Endothelial cell of umbilical vein (primary cell): ENCODE data around the gene PRKAG2. TPM values are rescaled to one million over a fixed set of nuclear protein-coding genes. Genes with fewer than 3 reads are reported as not detected.

ENCODE experiments used
- BruUV-seq: library from RNA; stranded (reverse); fragments of 400-500 nt; replicated peaks from 2 replicates; lab custom pipeline; 2021; lab: Mats Ljungman, UMichigan
- CTCF ChIA-PET: fragments of 300-600, 350-600 bp; sonication (Branson Sonifier 250); formaldehyde crosslinking; loops from one replicate; lab custom pipeline; 2021; ENCODE audit warnings: antibody characterized with exemption, inconsistent platforms; lab: Charles Lee
- POLR2A ChIA-PET: fragments of 300-600, 350-600 bp; sonication (Branson Sonifier 250); formaldehyde crosslinking; loops from one replicate; lab custom pipeline; 2021; ENCODE audit warnings: antibody characterized with exemption, inconsistent platforms; lab: Charles Lee
- DNase-seq: peaks from one replicate; pipeline ENCODE4 v3.0.0-alpha.2; 2011; ENCODE audit warnings: low read depth, low spot score
- FAIRE-seq: peaks from 2 replicates; lab custom pipeline; 2011; peaks lifted over from hg19 to GRCh38; lab: Jason Lieb, UNC
- H2AFZ ChIP-seq: 2 replicates; pipeline ENCODE4 v1.6.0; 2012; ENCODE audit warnings: low read depth, low read length, control low read depth, inconsistent platforms
- H3K27ac ChIP-seq: 2 replicates; pipeline ENCODE4 v1.5.1; 2011; ENCODE audit warnings: low read depth, mild to moderate bottlenecking, control low read depth, low read length, moderate library complexity; ENCODE audit not compliant: insufficient read depth
- H3K27me3 ChIP-seq, 2 experiments: 2 replicates each; pipeline versions ENCODE4 v1.6.0 to v1.6.1; 2011; ENCODE audit warnings: low read length in 2 of 2, mixed read lengths in 1 of 2; ENCODE audit not compliant: control insufficient read depth in 2 of 2, insufficient read depth in 2 of 2
- H3K36me3 ChIP-seq, 2 experiments: 2 replicates in 1 of 2; 3 replicates in 1 of 2; pipeline ENCODE4 v1.5.1; 2011; ENCODE audit warnings: low read length in 2 of 2, mild to moderate bottlenecking in 1 of 2, moderate library complexity in 1 of 2; ENCODE audit not compliant: control insufficient read depth in 2 of 2, insufficient read depth in 2 of 2; ENCODE audit errors: extremely low read depth in 1 of 2
- H3K4me1 ChIP-seq: 3 replicates; pipeline ENCODE4 v1.5.1; 2011; ENCODE audit warnings: mild to moderate bottlenecking, low read length; ENCODE audit not compliant: control insufficient read depth, insufficient read depth; ENCODE audit errors: extremely low read depth
- H3K4me2 ChIP-seq: 2 replicates; pipeline ENCODE4 v1.6.1; 2011; ENCODE audit warnings: low read length, control low read depth, mixed read lengths; ENCODE audit not compliant: insufficient read depth
- H3K4me3 ChIP-seq, 3 experiments: fragments of 200-600 bp in 1 of 3; sonication (generic), shearing (Covaris generic) in 1 of 3; replicated peaks in 1 of 3; 2 replicates each; pipeline ENCODE4 v1.5.1; 2011 to 2016; ENCODE audit warnings: control low read depth in 3 of 3, low read length in 3 of 3, mild to moderate bottlenecking in 2 of 3, inconsistent platforms in 1 of 3, low read depth in 1 of 3, moderate library complexity in 1 of 3; ENCODE audit not compliant: insufficient read depth in 1 of 3
- H3K79me2 ChIP-seq: 2 replicates; pipeline ENCODE4 v1.6.0; 2012; ENCODE audit warnings: low read length, inconsistent platforms; ENCODE audit not compliant: control insufficient read depth, insufficient read depth
- H3K9ac ChIP-seq: replicated peaks from 2 replicates; pipeline ENCODE3; 2011; ENCODE audit warnings: low read length, control low read depth; ENCODE audit not compliant: insufficient read depth; ENCODE audit errors: extremely low read depth
- H3K9me1 ChIP-seq: replicated peaks from 3 replicates; pipeline ENCODE4 v1.6.0; 2011; ENCODE audit warnings: mild to moderate bottlenecking, low read length; ENCODE audit not compliant: control insufficient read depth, insufficient read depth; ENCODE audit errors: extremely low read depth
- H3K9me3 ChIP-seq: replicated peaks from 2 replicates; pipeline ENCODE4 v1.5.1; 2012; ENCODE audit warnings: low read length, inconsistent platforms; ENCODE audit not compliant: control insufficient read depth, insufficient read depth
- H4K20me1 ChIP-seq: replicated peaks from 2 replicates; pipeline ENCODE3; 2011; ENCODE audit warnings: mild to moderate bottlenecking, low read length; ENCODE audit not compliant: control insufficient read depth, insufficient read depth; ENCODE audit errors: extremely low read depth
- EZH2 ChIP-seq: IDR thresholded peaks from 2 replicates; pipeline ENCODE4 v1.6.1; 2012; ENCODE audit warnings: borderline replicate concordance, low read depth, mild to moderate bottlenecking, moderate library complexity, low read length, inconsistent platforms; ENCODE audit not compliant: severe bottlenecking
- GATA2 ChIP-seq: IDR thresholded peaks from 2 replicates; pipeline ENCODE4 v1.7.0; 2011; ENCODE audit warnings: low read depth, mild to moderate bottlenecking, moderate library complexity, mixed read lengths, low read length; ENCODE audit not compliant: insufficient read length, insufficient read depth
- MAX ChIP-seq: IDR thresholded peaks from 2 replicates; pipeline ENCODE4 v1.6.1; 2011; ENCODE audit not compliant: insufficient read depth, insufficient read length
- POLR2A ChIP-seq: IDR thresholded peaks from 2 replicates; pipeline ENCODE4 v1.6.1; 2012; ENCODE audit warnings: low read depth, mild to moderate bottlenecking, control low read depth, low read length
- POLR2AphosphoS5 ChIP-seq: IDR thresholded peaks from 2 replicates; pipeline ENCODE4 v1.6.1; 2012; ENCODE audit warnings: low read depth, mild to moderate bottlenecking, control low read depth, low read length, moderate library complexity; ENCODE audit not compliant: insufficient read depth
- dilution Hi-C: fragments of 300-500 bp; cut with MboI; formaldehyde crosslinking; loops from one replicate; pipeline ENCODE4 v1.15.0; 2019; ENCODE audit warnings: low sequenced_read_pairs; ENCODE audit not compliant: extremely low pct_ligation_motif_present
- intact Hi-C: fragments of 100-400 bp; cut with micrococcal nuclease; formaldehyde crosslinking; loops from one replicate; pipeline ENCODE4 v1.10.0; 2022
- polyA plus RNA-seq, 4 experiments: library from polyadenylated mRNA; depleted of rRNA in 3 of 4; stranded (reverse) in 3 of 4; unstranded in 1 of 4; fragments of >200 nt; gene quantifications; 2 replicates each; pipeline versions ENCODE4 v1.2.1 to v1.2.3, GENCODE V29; 2011 to 2012; ENCODE audit warnings: missing spikeins in 1 of 4
- total RNA-seq: library from RNA; stranded (reverse); gene quantifications from 2 replicates; pipeline ENCODE4 v1.2.3, GENCODE V29; 2021
- TF ChIP-seq, protein P1 (sequence below), 2 donors: IDR thresholded peaks; 1 replicate in 1 of 2; 2 replicates in 1 of 2; pipeline ENCODE4 v1.5.1; 2011; ENCODE audit warnings: low read length in 2 of 2, mild to moderate bottlenecking in 2 of 2, moderate library complexity in 2 of 2, control low read depth in 1 of 2, inconsistent platforms in 1 of 2, low read depth in 1 of 2; ENCODE audit not compliant: insufficient read depth in 1 of 2; ENCODE audit errors: extremely low read depth in 1 of 2

The PRKAG2 gene
- total and polyA plus RNA-seq, 2 donors (not counting 3 experiments of a cell fraction or from before 2014, with no cell fraction given), result 19.3 to 51.5 TPM

GRCh38 chr7:151804756-151805155 lies 72.2 kb downstream of the PRKAG2 start:
- Histone ChIP-seq H3K9me3 (no peaks in the 10 kb centered on the region), H3K9ac (no peak overlapping the region), H3K4me1 (no peaks in the 10 kb centered on the region), H4K20me1 (no peaks in the 10 kb centered on the region), H3K27me3 (peaks cover 3 to 7% of the 10 kb centered on the region in 2 experiments), H3K9me1 (no peaks in the 10 kb centered on the region), H3K4me3 (no peak overlapping the region), H3K79me2 (no peaks in the 10 kb centered on the region), H3K27ac (no peak overlapping the region), H3K36me3 (no peaks in the 10 kb centered on the region), H2AFZ (no peak overlapping the region), H3K4me2 (no peak overlapping the region)
- ChIA-PET CTCF (no interaction called here), POLR2A (no interaction called here)
- intact Hi-C loops, result no loop called here
- dilution Hi-C loops, result no loop called here
- FAIRE-seq, result no peak
- TF ChIP-seq POLR2AphosphoS5, result no peak
- no peak for TF ChIP-seq EZH2
- no peak for TF ChIP-seq POLR2A
- TF ChIP-seq, protein P1, sequence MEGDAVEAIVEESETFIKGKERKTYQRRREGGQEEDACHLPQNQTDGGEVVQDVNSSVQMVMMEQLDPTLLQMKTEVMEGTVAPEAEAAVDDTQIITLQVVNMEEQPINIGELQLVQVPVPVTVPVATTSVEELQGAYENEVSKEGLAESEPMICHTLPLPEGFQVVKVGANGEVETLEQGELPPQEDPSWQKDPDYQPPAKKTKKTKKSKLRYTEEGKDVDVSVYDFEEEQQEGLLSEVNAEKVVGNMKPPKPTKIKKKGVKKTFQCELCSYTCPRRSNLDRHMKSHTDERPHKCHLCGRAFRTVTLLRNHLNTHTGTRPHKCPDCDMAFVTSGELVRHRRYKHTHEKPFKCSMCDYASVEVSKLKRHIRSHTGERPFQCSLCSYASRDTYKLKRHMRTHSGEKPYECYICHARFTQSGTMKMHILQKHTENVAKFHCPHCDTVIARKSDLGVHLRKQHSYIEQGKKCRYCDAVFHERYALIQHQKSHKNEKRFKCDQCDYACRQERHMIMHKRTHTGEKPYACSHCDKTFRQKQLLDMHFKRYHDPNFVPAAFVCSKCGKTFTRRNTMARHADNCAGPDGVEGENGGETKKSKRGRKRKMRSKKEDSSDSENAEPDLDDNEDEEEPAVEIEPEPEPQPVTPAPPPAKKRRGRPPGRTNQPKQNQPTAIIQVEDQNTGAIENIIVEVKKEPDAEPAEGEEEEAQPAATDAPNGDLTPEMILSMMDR (IDR thresholded peaks at IDR 0.05; ENCODE audit: extremely low read depth in 1 of 2, insufficient read depth in 1 of 2, low read depth in 1 of 2, low read length in 2 of 2), result no peak
- TF ChIP-seq GATA2, result no peak
- TF ChIP-seq MAX, result no peak
- no peak for DNase-seq
- BruUV-seq, result no TSS peak
